Hepatocyte (in vitro differentiated cells): ENCODE data around the gene DAB2IP. TPM values are rescaled to one million over a fixed set of nuclear protein-coding genes. Genes with fewer than 3 reads are reported as not detected.

Experiments
- DNase-seq: peaks from one replicate; pipeline ENCODE4 v3.0.0-alpha.2; 2016; ENCODE audit warnings: low spot score
- H2AFZ ChIP-seq: fragments of 200-600 bp; sonication (generic); 2 replicates; pipeline ENCODE4 v1.6.0; 2016; ENCODE audit warnings: antibody characterized with exemption, mild to moderate bottlenecking
- H3K27ac ChIP-seq: fragments of 200-600 bp; sonication (generic); 2 replicates; pipeline ENCODE4 v1.5.1; 2016; ENCODE audit warnings: mild to moderate bottlenecking
- H3K27me3 ChIP-seq: fragments of 200-600 bp; sonication (generic); 2 replicates; pipeline ENCODE4 v1.6.1; 2016
- H3K36me3 ChIP-seq: fragments of 200-600 bp; sonication (generic); replicated peaks from 2 replicates; pipeline ENCODE4 v1.5.1; 2016; ENCODE audit warnings: low read depth; ENCODE audit not compliant: insufficient read depth
- H3K4me1 ChIP-seq: fragments of 200-600 bp; sonication (generic); 2 replicates; pipeline ENCODE4 v1.5.1; 2016; ENCODE audit warnings: mild to moderate bottlenecking, moderate library complexity; ENCODE audit not compliant: insufficient read depth
- H3K4me2 ChIP-seq: fragments of 200-600 bp; sonication (generic); 2 replicates; pipeline ENCODE4 v1.6.0; 2016
- H3K4me3 ChIP-seq: fragments of 200-600 bp; sonication (generic); 2 replicates; pipeline ENCODE4 v1.5.1; 2016; ENCODE audit warnings: mild to moderate bottlenecking
- H3K79me2 ChIP-seq: fragments of 200-600 bp; sonication (generic); 2 replicates; pipeline ENCODE4 v1.6.0; 2017; ENCODE audit warnings: mild to moderate bottlenecking
- H3K9me2 ChIP-seq: fragments of 200-600 bp; sonication (generic); replicated peaks from 2 replicates; pipeline ENCODE4 v1.6.0; 2017; ENCODE audit warnings: mild to moderate bottlenecking; ENCODE audit not compliant: insufficient read depth
- H3K9me3 ChIP-seq: fragments of 200-600 bp; sonication (generic); 2 replicates; pipeline ENCODE4 v1.5.1; 2016; ENCODE audit warnings: low read depth, mild to moderate bottlenecking
- H4K20me1 ChIP-seq: fragments of 200-600 bp; sonication (generic); 2 replicates; pipeline ENCODE4 v1.6.0; 2016; ENCODE audit warnings: mild to moderate bottlenecking; ENCODE audit not compliant: insufficient read depth, poor library complexity, severe bottlenecking
- CTCF ChIP-seq: fragments of 200-600 bp; sonication (generic); IDR thresholded peaks from 2 replicates; pipeline ENCODE4 v1.5.1; 2016; ENCODE audit warnings: antibody characterized with exemption, mild to moderate bottlenecking; ENCODE audit not compliant: poor library complexity
- EZH2 ChIP-seq: fragments of 200-600 bp; sonication (generic); IDR thresholded peaks from 2 replicates; pipeline ENCODE4 v1.6.1; 2016; ENCODE audit warnings: antibody characterized with exemption, mild to moderate bottlenecking, borderline replicate concordance
- EZH2phosphoT487 ChIP-seq: fragments of 200-600 bp; sonication (generic); IDR thresholded peaks from one replicate; pipeline ENCODE4 v1.6.1; 2018; ENCODE audit warnings: antibody characterized with exemption, mild to moderate bottlenecking, low read depth, moderate library complexity; ENCODE audit not compliant: unreplicated experiment, severe bottlenecking
- whole genome bisulfite sequencing: methylation state at CpG from one replicate; pipeline ENCODE4 v1.1.6; 2016; ENCODE audit warnings: low lambda C conversion rate; ENCODE audit errors: missing lambda C conversion rate; 5-methylcytosine and 5-hydroxymethylcytosine counted together
- polyA plus RNA-seq: library from polyadenylated mRNA; unstranded; fragments of >200 nt; fragmentation: Nextera tagmentation; extraction: Ambion mirVana; gene quantifications from 2 replicates; pipeline ENCODE4 v1.2.1, GENCODE V29; 2016
- total RNA-seq: library from RNA; depleted of rRNA; stranded (reverse); fragments of >200 nt; gene quantifications from 2 replicates; pipeline ENCODE4 v1.2.3, GENCODE V29; 2014

Gene DAB2IP
- total and polyA plus RNA-seq, 2 experiments from 2014 or later: 11.6 to 31.0 TPM

- H2AFZ ChIP-seq: no peak overlapping the region
- 88% methylated on average over 9 of the region's 9 CpGs for WGBS
- no peaks in the 10 kb centered on the region for H3K27me3 ChIP-seq
- no peaks in the 10 kb centered on the region for H4K20me1 ChIP-seq
- no peaks in the 10 kb centered on the region for H3K79me2 ChIP-seq
- H3K4me3 ChIP-seq: no peak overlapping the region
- no peaks in the 10 kb centered on the region for H3K4me1 ChIP-seq
- no peaks in the 10 kb centered on the region for H3K9me3 ChIP-seq
- H3K4me2 ChIP-seq: no peak overlapping the region
- TF ChIP-seq CTCF: no peak
- H3K36me3 ChIP-seq: no peaks in the 10 kb centered on the region
- no peak overlapping the region for H3K27ac ChIP-seq
- H3K9me2 ChIP-seq: no peaks in the 10 kb centered on the region
- no peak for DNase-seq
These were observed 159.7 kb downstream of the DAB2IP start for GRCh38 chr9:121811140-121811539.

GRCh38 chr9:121811751-121812150, 160.3 kb downstream of the DAB2IP start:
- H4K20me1 ChIP-seq: no peaks in the 10 kb centered on the region
- no peak overlapping the region for H3K4me3 ChIP-seq
- H3K4me1 ChIP-seq: no peaks in the 10 kb centered on the region
- H3K27me3 ChIP-seq: no peaks in the 10 kb centered on the region
- no peaks in the 10 kb centered on the region for H3K9me3 ChIP-seq
- no peak overlapping the region for H3K27ac ChIP-seq
- no peak for TF ChIP-seq CTCF
- TF ChIP-seq EZH2: no peak
- TF ChIP-seq EZH2phosphoT487: no peak
- H3K4me2 ChIP-seq: no peak overlapping the region
- no peaks in the 10 kb centered on the region for H3K9me2 ChIP-seq
- no peak overlapping the region for H2AFZ ChIP-seq
- no peaks in the 10 kb centered on the region for H3K79me2 ChIP-seq
- WGBS: 91% methylated on average over 10 of the region's 10 CpGs
- H3K36me3 ChIP-seq: no peaks in the 10 kb centered on the region
- DNase-seq: no peak

DNA sequence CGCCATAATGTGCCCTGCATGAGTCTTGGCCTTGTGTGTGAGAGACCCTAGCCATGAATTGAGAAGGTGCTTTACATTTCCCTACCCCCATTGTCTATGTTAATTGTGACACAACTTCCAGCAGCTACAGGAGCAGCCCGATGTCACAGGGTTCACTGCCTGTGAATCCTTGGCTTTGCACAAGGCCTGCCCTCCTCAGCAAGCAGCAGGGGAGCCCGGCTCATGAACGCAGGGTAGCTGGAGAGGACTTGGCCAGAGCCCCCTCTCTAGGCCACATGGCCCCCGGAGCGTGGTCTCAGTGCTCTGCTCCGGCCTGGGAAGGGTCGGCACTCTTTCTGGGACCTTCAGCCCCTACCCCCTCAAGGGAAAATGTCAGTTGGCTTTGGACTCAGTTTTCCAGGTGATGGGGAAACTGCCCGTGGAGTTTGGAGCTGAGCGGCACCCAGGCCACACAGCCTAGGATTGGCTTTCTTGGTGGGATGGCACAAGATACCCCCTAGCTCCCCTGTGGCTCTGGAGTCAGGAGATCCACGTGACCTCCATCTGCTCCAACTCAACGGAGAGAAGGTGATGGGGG, 160.8 kb downstream of the DAB2IP start:
- no peaks in the 10 kb centered on the region for H3K79me2 ChIP-seq
- no peak for DNase-seq
- H3K9me2 ChIP-seq: no peaks in the 10 kb centered on the region
- WGBS: 90% methylated on average over 12 of the region's 12 CpGs
- no peak overlapping the region for H3K4me3 ChIP-seq
- no peaks in the 10 kb centered on the region for H3K4me1 ChIP-seq
- no peaks in the 10 kb centered on the region for H3K27me3 ChIP-seq
- no peak overlapping the region for H3K27ac ChIP-seq
- no peaks in the 10 kb centered on the region for H3K36me3 ChIP-seq
- no peak for TF ChIP-seq CTCF
- TF ChIP-seq EZH2: no peak
- TF ChIP-seq EZH2phosphoT487: no peak
- no peak overlapping the region for H3K4me2 ChIP-seq
- H2AFZ ChIP-seq: no peak overlapping the region
- no peaks in the 10 kb centered on the region for H3K9me3 ChIP-seq
- H4K20me1 ChIP-seq: no peaks in the 10 kb centered on the region
